ENCODE measurements around the gene RAB24.

- TF ChIP-seq EZH2phosphoT487 (conservative IDR thresholded peaks at IDR 0.05; ENCODE audit: low read length): no peak
- TF ChIP-seq, protein P1, sequence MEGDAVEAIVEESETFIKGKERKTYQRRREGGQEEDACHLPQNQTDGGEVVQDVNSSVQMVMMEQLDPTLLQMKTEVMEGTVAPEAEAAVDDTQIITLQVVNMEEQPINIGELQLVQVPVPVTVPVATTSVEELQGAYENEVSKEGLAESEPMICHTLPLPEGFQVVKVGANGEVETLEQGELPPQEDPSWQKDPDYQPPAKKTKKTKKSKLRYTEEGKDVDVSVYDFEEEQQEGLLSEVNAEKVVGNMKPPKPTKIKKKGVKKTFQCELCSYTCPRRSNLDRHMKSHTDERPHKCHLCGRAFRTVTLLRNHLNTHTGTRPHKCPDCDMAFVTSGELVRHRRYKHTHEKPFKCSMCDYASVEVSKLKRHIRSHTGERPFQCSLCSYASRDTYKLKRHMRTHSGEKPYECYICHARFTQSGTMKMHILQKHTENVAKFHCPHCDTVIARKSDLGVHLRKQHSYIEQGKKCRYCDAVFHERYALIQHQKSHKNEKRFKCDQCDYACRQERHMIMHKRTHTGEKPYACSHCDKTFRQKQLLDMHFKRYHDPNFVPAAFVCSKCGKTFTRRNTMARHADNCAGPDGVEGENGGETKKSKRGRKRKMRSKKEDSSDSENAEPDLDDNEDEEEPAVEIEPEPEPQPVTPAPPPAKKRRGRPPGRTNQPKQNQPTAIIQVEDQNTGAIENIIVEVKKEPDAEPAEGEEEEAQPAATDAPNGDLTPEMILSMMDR (IDR thresholded peaks at IDR 0.05; ENCODE audit: insufficient read depth, low read length, poor library complexity, severe bottlenecking): peak; percentile 89
Measured at GRCh38 chr5:177317959-177318377, 14.4 kb upstream of the RAB24 start.

All from SU-DHL-6 (cell line).